Measurements from ENCODE around the gene NEU3.
"Not testable (repeated sequence)": the region's sequence is repeated elsewhere in the genome, so short reads cannot be mapped to it uniquely, and the experiment has no call there.

Gene NEU3

GRCh38 chr11:75028724-75029123, 40.0 kb downstream of the NEU3 start:
- DNase-seq (ENCODE audit: low read depth in 3 of 3, low spot score in 1 of 3), result no peak

GRCh38 chr11:75029836-75030631, 41.3 kb downstream of the NEU3 start:
- no peak for DNase-seq (ENCODE audit: low read depth in 3 of 3, low spot score in 1 of 3)

GRCh38 chr11:75031224-75031753, 42.6 kb downstream of the NEU3 start:
- DNase-seq (ENCODE audit: low read depth in 3 of 3, low spot score in 1 of 3), result no peak

- DNase-seq (ENCODE audit: low read depth in 3 of 3, low spot score in 1 of 3), result peak in 2 of 3 donors; percentile 9 to 54
These were observed 43.2 kb downstream of the NEU3 start for GRCh38 chr11:75031771-75032549.

GRCh38 chr11:75032550-75032935, 43.8 kb downstream of the NEU3 start:
- no peak for DNase-seq (ENCODE audit: low read depth in 3 of 3, low spot score in 1 of 3)

- DNase-seq (ENCODE audit: low read depth in 3 of 3, low spot score in 1 of 3), result no peak
These were observed 45.2 kb downstream of the NEU3 start for GRCh38 chr11:75033916-75034315.

GRCh38 chr11:75035256-75035655, 46.5 kb downstream of the NEU3 start:
- DNase-seq (ENCODE audit: low read depth in 3 of 3, low spot score in 1 of 3), result no peak

- no peak for DNase-seq (ENCODE audit: low read depth in 3 of 3, low spot score in 1 of 3)
These were observed 47.3 kb downstream of the NEU3 start for GRCh38 chr11:75035911-75036565.

GRCh38 chr11:75040167-75040770, 51.5 kb downstream of the NEU3 start:
- no peak for DNase-seq (ENCODE audit: low read depth in 3 of 3, low spot score in 1 of 3)

GRCh38 chr11:75041263-75041662, 52.5 kb downstream of the NEU3 start:
- DNase-seq (ENCODE audit: low read depth in 3 of 3, low spot score in 1 of 3), result no peak

GRCh38 chr11:75041821-75042220, 53.1 kb downstream of the NEU3 start:
- not testable (repeated sequence) for DNase-seq (ENCODE audit: low read depth in 3 of 3, low spot score in 1 of 3)

- DNase-seq (ENCODE audit: low read depth in 3 of 3, low spot score in 1 of 3), result not testable (repeated sequence)
These were observed 55.8 kb downstream of the NEU3 start for GRCh38 chr11:75044381-75045170.

- not testable (repeated sequence) for DNase-seq (ENCODE audit: low read depth in 3 of 3, low spot score in 1 of 3)
These were observed 57.9 kb downstream of the NEU3 start for GRCh38 chr11:75046668-75047067.

- DNase-seq (ENCODE audit: low read depth in 3 of 3, low spot score in 1 of 3), result no peak
These were observed 58.5 kb downstream of the NEU3 start for GRCh38 chr11:75047191-75047590.

GRCh38 chr11:75049501-75050266, 61.0 kb downstream of the NEU3 start:
- DNase-seq (ENCODE audit: low read depth in 3 of 3, low spot score in 1 of 3), result not testable (repeated sequence)

GRCh38 chr11:75050516-75050915, 61.8 kb downstream of the NEU3 start:
- DNase-seq (ENCODE audit: low read depth in 3 of 3, low spot score in 1 of 3), result no peak

GRCh38 chr11:75051043-75051442, 62.3 kb downstream of the NEU3 start:
- DNase-seq (ENCODE audit: low read depth in 3 of 3, low spot score in 1 of 3), result no peak

- no peak for DNase-seq (ENCODE audit: low read depth in 3 of 3, low spot score in 1 of 3)
These were observed 63.7 kb downstream of the NEU3 start for GRCh38 chr11:75052457-75052856.

GRCh38 chr11:75055511-75055910, 66.8 kb downstream of the NEU3 start:
- DNase-seq (ENCODE audit: low read depth in 3 of 3, low spot score in 1 of 3), result no peak

- no peak for DNase-seq (ENCODE audit: low read depth in 3 of 3, low spot score in 1 of 3)
These were observed 68.1 kb downstream of the NEU3 start for GRCh38 chr11:75056814-75057213.

Data from stimulated activated CD4-positive, alpha-beta T cell treated with anti-CD3 and anti-CD28 coated beads, TNF-alpha, amount 100 ng/mL, for 1 hour (primary cell).